Transverse colon (tissue), 4 donors: ENCODE measurements around the gene ANXA9.

ENCODE experiments used
- CTCF ChIP-seq, 5 experiments: fragments of 200-600 bp in 3 of 5; fragments of 450-650 bp in 2 of 5; sonication (generic) in 3 of 5; IDR thresholded peaks; 1 replicate in 2 of 5; 2 replicates in 3 of 5; pipeline ENCODE4 v1.5.1; 2016 to 2017; ENCODE audit warnings: antibody characterized with exemption in 5 of 5, inconsistent platforms in 3 of 5, mild to moderate bottlenecking in 2 of 5, moderate library complexity in 1 of 5
- EP300 ChIP-seq: sonication (generic); formaldehyde crosslinking; IDR thresholded peaks from one replicate; pipeline ENCODE4 v1.6.1; 2017; ENCODE audit warnings: antibody characterized with exemption, low read depth
- POLR2A ChIP-seq: fragments of 450-650 bp; IDR thresholded peaks from one replicate; pipeline ENCODE4 v1.6.1; 2016; ENCODE audit warnings: antibody characterized with exemption, mild to moderate bottlenecking, moderate library complexity
- POLR2AphosphoS5 ChIP-seq, 3 donors: sonication (generic); formaldehyde crosslinking; IDR thresholded peaks; one replicate each; pipeline ENCODE4 v1.6.1; 2016; ENCODE audit warnings: antibody characterized with exemption in 3 of 3

DNA sequence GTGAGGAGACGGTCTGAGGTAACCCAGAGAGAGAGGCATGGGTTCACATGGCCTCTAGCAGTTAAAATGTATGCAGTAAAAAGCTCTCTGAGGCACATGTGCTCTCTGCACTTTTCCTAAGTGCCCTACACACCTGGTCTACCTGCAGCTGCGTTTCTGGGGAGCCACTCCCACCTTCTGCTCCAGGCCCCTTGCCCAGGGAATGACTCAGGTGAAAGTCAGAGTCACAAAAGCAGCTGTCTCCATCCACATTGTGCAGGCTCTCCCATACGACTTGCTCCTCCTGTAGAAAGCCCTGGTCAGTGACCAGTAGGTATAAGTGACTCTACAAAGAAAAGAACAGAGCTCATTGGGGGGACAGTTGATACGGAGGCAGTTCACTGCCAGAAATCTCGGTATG, 15.9 kb downstream of the ANXA9 start:
- TF ChIP-seq CTCF (IDR thresholded peaks at IDR 0.05) (no peak), POLR2A (no peak), POLR2AphosphoS5 (IDR thresholded peaks at IDR 0.05) (no peak), EP300 (no peak)
